ENCODE measurements around the gene ABCD3.
"Not testable (repeated sequence)": the region's sequence is repeated elsewhere in the genome, so short reads cannot be mapped to it uniquely, and the experiment has no call there.

The ABCD3 gene

GRCh38 chr1:94565901-94566300 is 147.7 kb downstream of the ABCD3 start:
- no peak overlapping the region for H3K4me2 ChIP-seq
- H3K27ac ChIP-seq, result no peak overlapping the region
- no peaks in the 10 kb centered on the region for H3K27me3 ChIP-seq (ENCODE audit: insufficient read depth, low read depth)
- no peak overlapping the region for H3K9ac ChIP-seq
- no peak overlapping the region for H3K4me3 ChIP-seq (IDR thresholded peaks at IDR 0.05; ENCODE audit: insufficient read depth, low read depth, low read length)
- no peaks in the 10 kb centered on the region for H3K79me2 ChIP-seq (ENCODE audit: insufficient read depth, low read depth)
- H2AFZ ChIP-seq (ENCODE audit: low read depth), result no peak overlapping the region
- no peaks in the 10 kb centered on the region for H3K36me3 ChIP-seq (ENCODE audit: insufficient read depth)
- no peaks in the 10 kb centered on the region for H3K4me1 ChIP-seq (ENCODE audit: low read depth, poor library complexity, severe bottlenecking)
- no peak for TF ChIP-seq CTCF (conservative IDR thresholded peaks at IDR 0.05; ENCODE audit: low read depth, low read length)
- no peaks in the 10 kb centered on the region for H4K20me1 ChIP-seq (ENCODE audit: insufficient read depth)

GRCh38 chr1:94566436-94566835 is 148.2 kb downstream of the ABCD3 start:
- H3K27me3 ChIP-seq (ENCODE audit: insufficient read depth, low read depth); H4K20me1 ChIP-seq (ENCODE audit: insufficient read depth); H3K79me2 ChIP-seq (ENCODE audit: insufficient read depth, low read depth); H3K4me3 ChIP-seq (IDR thresholded peaks at IDR 0.05; ENCODE audit: insufficient read depth, low read depth, low read length); H2AFZ ChIP-seq (ENCODE audit: low read depth); H3K9ac ChIP-seq; H3K4me1 ChIP-seq (ENCODE audit: low read depth, poor library complexity, severe bottlenecking); H3K4me2 ChIP-seq; H3K36me3 ChIP-seq (ENCODE audit: insufficient read depth); H3K27ac ChIP-seq: not testable (repeated sequence)

GRCh38 chr1:94567975-94568607 is 149.9 kb downstream of the ABCD3 start:
- H3K4me1 ChIP-seq (ENCODE audit: low read depth, poor library complexity, severe bottlenecking); H3K27ac ChIP-seq; H3K4me3 ChIP-seq (IDR thresholded peaks at IDR 0.05; ENCODE audit: insufficient read depth, low read depth, low read length); H3K4me2 ChIP-seq; H3K79me2 ChIP-seq (ENCODE audit: insufficient read depth, low read depth); H2AFZ ChIP-seq (ENCODE audit: low read depth); H4K20me1 ChIP-seq (ENCODE audit: insufficient read depth); H3K27me3 ChIP-seq (ENCODE audit: insufficient read depth, low read depth); H3K36me3 ChIP-seq (ENCODE audit: insufficient read depth); H3K9ac ChIP-seq: not testable (repeated sequence)

Measured in KMS-11 (cell line).